ENCODE results near the gene TWNK. TPM values are rescaled to one million over a fixed set of nuclear protein-coding genes. Genes with fewer than 3 reads are reported as not detected.

The TWNK gene
- total RNA-seq, 1 donor = 3.9 TPM

GRCh38 chr10:101011517-101012423, 24.4 kb downstream of the TWNK start:
- peak; percentile 51 for TF ChIP-seq CTCF (IDR thresholded peaks at IDR 0.05; ENCODE audit: insufficient read depth, low read depth, low read length)

GRCh38 chr10:101012525-101013364, 25.4 kb downstream of the TWNK start:
- H3K4me3 ChIP-seq (ENCODE audit: low read depth, low read length) = no peak overlapping the region
- peak; percentile 92 for DNase-seq (ENCODE audit: low read depth)
- peak; percentile 90 for TF ChIP-seq CTCF (IDR thresholded peaks at IDR 0.05; ENCODE audit: insufficient read depth, low read depth, low read length)

More at GRCh38 chr10:101011517-101012423, 24.4 kb downstream of the TWNK start:
- no peak overlapping the region for H3K4me3 ChIP-seq (ENCODE audit: low read depth, low read length)
- peak; percentile 25 for DNase-seq (ENCODE audit: low read depth)

GRCh38 chr10:101013365-101013825, 26.1 kb downstream of the TWNK start:
- no peak for DNase-seq (ENCODE audit: low read depth)
- TF ChIP-seq CTCF (IDR thresholded peaks at IDR 0.05; ENCODE audit: insufficient read depth, low read depth, low read length) = no peak
- H3K4me3 ChIP-seq (ENCODE audit: low read depth, low read length) = no peak overlapping the region

GRCh38 chr10:101014230-101014884, 27.0 kb downstream of the TWNK start:
- peak; percentile 96 for TF ChIP-seq CTCF (IDR thresholded peaks at IDR 0.05; ENCODE audit: insufficient read depth, low read depth, low read length)
- DNase-seq (ENCODE audit: low read depth) = peak; percentile 67
- no peak overlapping the region for H3K4me3 ChIP-seq (ENCODE audit: low read depth, low read length)

- H3K4me3 ChIP-seq (ENCODE audit: low read depth, low read length) = no peak overlapping the region
- DNase-seq (ENCODE audit: low read depth) = peak; percentile 71
- no peak for TF ChIP-seq CTCF (IDR thresholded peaks at IDR 0.05; ENCODE audit: insufficient read depth, low read depth, low read length)
Measured at GRCh38 chr10:101014966-101015581, 27.7 kb downstream of the TWNK start.

GRCh38 chr10:101015582-101015973, 28.2 kb downstream of the TWNK start:
- TF ChIP-seq CTCF (IDR thresholded peaks at IDR 0.05; ENCODE audit: insufficient read depth, low read depth, low read length) = no peak
- no peak for DNase-seq (ENCODE audit: low read depth)
- no peak overlapping the region for H3K4me3 ChIP-seq (ENCODE audit: low read depth, low read length)
